Measurements from ENCODE around the gene ABCA13.

The ABCA13 gene

DNA sequence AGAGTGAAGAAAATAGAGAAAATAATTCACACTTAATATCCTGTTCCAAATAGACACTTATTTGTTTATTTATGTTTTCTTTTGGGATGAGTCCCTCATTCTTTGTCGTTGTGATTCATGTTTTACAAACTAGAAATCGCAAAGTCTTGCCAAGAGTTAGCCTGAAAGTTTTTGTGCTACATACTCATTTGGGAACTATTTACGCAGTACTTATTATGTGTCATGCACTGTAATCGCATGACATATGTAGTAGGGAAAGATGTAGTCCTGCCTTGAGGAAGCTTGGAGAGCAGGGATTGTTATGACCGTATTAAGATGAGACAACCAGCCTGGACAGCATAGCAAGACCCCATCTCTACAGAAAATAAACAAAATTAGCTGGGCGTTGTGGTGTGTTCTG is 189.3 kb downstream of the ABCA13 start:
- DNase-seq (ENCODE audit: low read depth) = no peak
- H3K4me3 ChIP-seq (ENCODE audit: low read depth, low read length) = no peak overlapping the region
- TF ChIP-seq POLR2A (IDR thresholded peaks at IDR 0.05; ENCODE audit: extremely low read depth, insufficient read length) = no peak
- TF ChIP-seq, protein P1, sequence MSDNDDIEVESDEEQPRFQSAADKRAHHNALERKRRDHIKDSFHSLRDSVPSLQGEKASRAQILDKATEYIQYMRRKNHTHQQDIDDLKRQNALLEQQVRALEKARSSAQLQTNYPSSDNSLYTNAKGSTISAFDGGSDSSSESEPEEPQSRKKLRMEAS (IDR thresholded peaks at IDR 0.05; ENCODE audit: low read depth, low read length) = no peak
- TF ChIP-seq MYC (IDR thresholded peaks at IDR 0.05; ENCODE audit: low read depth, low read length) = no peak
- no peak for TF ChIP-seq CTCF (IDR thresholded peaks at IDR 0.05; ENCODE audit: low read depth, low read length)

DNA sequence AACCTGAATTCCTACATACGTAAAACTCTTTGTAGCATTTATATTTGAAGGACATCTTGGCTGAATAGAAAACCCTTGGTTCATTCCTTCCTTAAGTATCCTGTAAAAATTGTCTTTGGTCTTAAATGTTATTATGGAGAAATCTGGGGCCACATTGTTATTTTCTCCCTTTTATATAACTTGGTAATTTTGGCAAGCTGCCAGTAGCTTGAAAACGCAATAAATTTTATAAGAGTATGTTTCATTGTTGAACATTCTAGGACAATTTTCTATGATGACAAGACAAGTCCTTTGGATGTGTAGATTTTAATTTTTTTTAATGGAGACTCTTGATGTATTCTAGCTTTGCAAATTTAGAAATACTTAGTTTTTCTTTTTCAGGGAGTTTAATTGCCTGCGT is 191.9 kb downstream of the ABCA13 start:
- TF ChIP-seq POLR2A (IDR thresholded peaks at IDR 0.05; ENCODE audit: extremely low read depth, insufficient read length) (no peak), CTCF (IDR thresholded peaks at IDR 0.05; ENCODE audit: low read depth, low read length) (no peak), MYC (IDR thresholded peaks at IDR 0.05; ENCODE audit: low read depth, low read length) (no peak)
- TF ChIP-seq, protein P1 (IDR thresholded peaks at IDR 0.05; ENCODE audit: low read depth, low read length) = no peak
- no peak for DNase-seq (ENCODE audit: low read depth)
- H3K4me3 ChIP-seq (ENCODE audit: low read depth, low read length) = no peak overlapping the region

DNA sequence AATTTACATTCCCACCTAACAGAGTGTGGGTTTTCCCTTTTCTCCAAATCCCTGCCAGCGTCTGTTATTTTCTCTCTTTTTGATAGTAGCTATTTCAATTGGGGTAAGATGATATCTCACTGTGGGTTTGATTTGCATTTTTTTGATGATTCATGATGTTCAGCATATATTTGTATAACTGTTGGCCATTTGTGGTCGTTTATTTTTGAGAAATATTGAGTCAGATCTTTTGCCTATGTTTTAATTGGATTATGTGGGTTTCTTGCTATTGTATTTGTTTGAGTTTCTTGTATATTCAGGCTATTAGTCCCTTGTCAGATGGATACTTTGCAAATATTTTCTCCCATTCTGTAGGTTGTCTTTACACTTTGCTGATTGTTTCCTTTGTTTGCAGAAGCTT is 193.8 kb downstream of the ABCA13 start:
- H3K4me3 ChIP-seq (ENCODE audit: low read depth, low read length) = no peak overlapping the region
- no peak for DNase-seq (ENCODE audit: low read depth)
- no peak for TF ChIP-seq CTCF (IDR thresholded peaks at IDR 0.05; ENCODE audit: low read depth, low read length)
- TF ChIP-seq, protein P1 (IDR thresholded peaks at IDR 0.05; ENCODE audit: low read depth, low read length) = no peak
- TF ChIP-seq MYC (IDR thresholded peaks at IDR 0.05; ENCODE audit: low read depth, low read length) = no peak
- no peak for TF ChIP-seq POLR2A (IDR thresholded peaks at IDR 0.05; ENCODE audit: extremely low read depth, insufficient read length)

GRCh38 chr7:48366096-48366495 is 194.8 kb downstream of the ABCA13 start:
- TF ChIP-seq MYC (IDR thresholded peaks at IDR 0.05; ENCODE audit: low read depth, low read length) (no peak), CTCF (IDR thresholded peaks at IDR 0.05; ENCODE audit: low read depth, low read length) (no peak)
- no peak for DNase-seq (ENCODE audit: low read depth)
- H3K4me3 ChIP-seq (ENCODE audit: low read depth, low read length) = no peak overlapping the region

DNA sequence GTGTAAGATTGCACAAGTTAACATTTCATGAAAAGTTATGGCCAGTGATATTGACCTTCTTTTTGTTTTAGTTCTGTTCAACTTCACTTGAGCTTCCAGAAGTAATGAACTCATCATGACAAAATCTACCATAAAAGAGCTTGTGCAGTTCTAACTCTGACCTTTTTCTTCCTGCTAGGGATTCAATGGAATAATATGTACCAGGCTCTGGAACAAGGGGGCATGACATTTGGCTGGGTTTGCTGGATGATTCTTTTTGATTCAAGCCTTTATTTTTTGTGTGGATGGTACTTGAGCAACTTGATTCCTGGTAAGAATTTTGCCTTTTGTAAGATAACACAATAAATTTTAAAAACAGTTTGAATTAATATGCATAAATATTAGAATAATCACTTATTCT is 205.0 kb downstream of the ABCA13 start:
- no peak for DNase-seq (ENCODE audit: low read depth)
- TF ChIP-seq, protein P1 (IDR thresholded peaks at IDR 0.05; ENCODE audit: low read depth, low read length) = no peak
- TF ChIP-seq CTCF (IDR thresholded peaks at IDR 0.05; ENCODE audit: low read depth, low read length) (no peak), MYC (IDR thresholded peaks at IDR 0.05; ENCODE audit: low read depth, low read length) (no peak), POLR2A (IDR thresholded peaks at IDR 0.05; ENCODE audit: extremely low read depth, insufficient read length) (no peak)
- no peak overlapping the region for H3K4me3 ChIP-seq (ENCODE audit: low read depth, low read length)

GRCh38 chr7:48380921-48381320 is 209.7 kb downstream of the ABCA13 start:
- DNase-seq (ENCODE audit: low read depth) = no peak
- TF ChIP-seq, protein P1 (IDR thresholded peaks at IDR 0.05; ENCODE audit: low read depth, low read length) = no peak
- TF ChIP-seq POLR2A (IDR thresholded peaks at IDR 0.05; ENCODE audit: extremely low read depth, insufficient read length) (no peak), MYC (IDR thresholded peaks at IDR 0.05; ENCODE audit: low read depth, low read length) (no peak), CTCF (IDR thresholded peaks at IDR 0.05; ENCODE audit: low read depth, low read length) (no peak)
- H3K4me3 ChIP-seq (ENCODE audit: low read depth, low read length) = no peak overlapping the region

Measured in NB4 (cell line).